Right hindlimb (tissue), 1 donor: ENCODE measurements around the gene MYOG.
A peak's percentile ranks its signal among the peaks of the same experiment; 100 is the strongest.

Source experiments
- DNase-seq: peaks from one replicate; pipeline ENCODE4 v3.0.0-alpha.2; 2018

Gene MYOG

GRCh38 chr1:203117611-203118575 lies 32.1 kb upstream of the MYOG start:
- peak; percentile 84 for DNase-seq

- peak; percentile 77 for DNase-seq
Measured at GRCh38 chr1:203116091-203116820, 30.4 kb upstream of the MYOG start.

GRCh38 chr1:203114202-203114601 lies 28.4 kb upstream of the MYOG start:
- no peak for DNase-seq

GRCh38 chr1:203113308-203113707 lies 27.5 kb upstream of the MYOG start:
- no peak for DNase-seq

- DNase-seq, result no peak
Measured at GRCh38 chr1:203112475-203112874, 26.7 kb upstream of the MYOG start.

GRCh38 chr1:203104789-203105390 lies 19.1 kb upstream of the MYOG start:
- DNase-seq, result no peak

GRCh38 chr1:203103829-203104495 lies 18.1 kb upstream of the MYOG start:
- no peak for DNase-seq

GRCh38 chr1:203103216-203103615 lies 17.4 kb upstream of the MYOG start:
- DNase-seq, result no peak

- DNase-seq, result no peak
Measured at GRCh38 chr1:203101813-203102634, 16.2 kb upstream of the MYOG start.

GRCh38 chr1:203100516-203100869 lies 14.7 kb upstream of the MYOG start:
- DNase-seq, result no peak

GRCh38 chr1:203099805-203100515 lies 14.1 kb upstream of the MYOG start:
- DNase-seq, result no peak

- no peak for DNase-seq
Measured at GRCh38 chr1:203098914-203099520, 13.2 kb upstream of the MYOG start.

- DNase-seq, result no peak
Measured at GRCh38 chr1:203098445-203098844, 12.6 kb upstream of the MYOG start.

GRCh38 chr1:203097001-203097400 lies 11.2 kb upstream of the MYOG start:
- no peak for DNase-seq

- DNase-seq, result no peak
Measured at GRCh38 chr1:203096566-203096965, 10.8 kb upstream of the MYOG start.

- no peak for DNase-seq
Measured at GRCh38 chr1:203095061-203095690, 9.4 kb upstream of the MYOG start.

GRCh38 chr1:203093754-203094410 lies 8.1 kb upstream of the MYOG start:
- no peak for DNase-seq

- DNase-seq, result peak; percentile 56
Measured at GRCh38 chr1:203091761-203092330, 6.0 kb upstream of the MYOG start.

GRCh38 chr1:203091199-203091477 lies 5.3 kb upstream of the MYOG start:
- no peak for DNase-seq
